ENCODE results near the gene RPRD1A. TPM values are rescaled to one million over a fixed set of nuclear protein-coding genes. Genes with fewer than 3 reads are reported as not detected.
"Not testable (repeated sequence)": the region's sequence is repeated elsewhere in the genome, so short reads cannot be mapped to it uniquely, and the experiment has no call there.

Gene RPRD1A
- total RNA-seq, 1 donor from 2014 or later = 35.0 TPM

GRCh38 chr18:36101943-36102342 lies 34.6 kb upstream of the RPRD1A start:
- Histone ChIP-seq H3K9ac (ENCODE audit: low read depth in 1 of 3, low read length in 3 of 3) (no peak overlapping the region), H3K27ac (ENCODE audit: low read depth, low read length) (no peak overlapping the region), H3K4me3 (ENCODE audit: low read length in 3 of 3) (peak overlapping the region in 1 of 3 donors; percentile 24), H3K4me1 (ENCODE audit: control insufficient read depth in 3 of 3, insufficient read depth in 3 of 3, low read length in 3 of 3) (no peaks in the 10 kb centered on the region), H3K27me3 (ENCODE audit: control insufficient read depth in 3 of 3, insufficient read depth in 3 of 3, low read length in 3 of 3) (peaks cover 0 to 3% (median 0%) of the 10 kb centered on the region in 3 donors), H3K36me3 (ENCODE audit: control insufficient read depth in 3 of 3, insufficient read depth in 3 of 3, low read length in 3 of 3) (no peaks in the 10 kb centered on the region), H3K9me3 (ENCODE audit: control insufficient read depth in 3 of 3, low read length in 3 of 3) (peaks cover 3 to 4% (median 3%) of the 10 kb centered on the region in 3 donors)

- Histone ChIP-seq H3K9ac (ENCODE audit: low read depth in 1 of 3, low read length in 3 of 3) (no peak overlapping the region), H3K36me3 (ENCODE audit: control insufficient read depth in 3 of 3, insufficient read depth in 3 of 3, low read length in 3 of 3) (no peaks in the 10 kb centered on the region), H3K27ac (ENCODE audit: low read depth, low read length) (no peak overlapping the region), H3K4me1 (ENCODE audit: control insufficient read depth in 3 of 3, insufficient read depth in 3 of 3, low read length in 3 of 3) (no peaks in the 10 kb centered on the region), H3K4me3 (ENCODE audit: low read length in 3 of 3) (no peak overlapping the region), H3K9me3 (ENCODE audit: control insufficient read depth in 3 of 3, low read length in 3 of 3) (peaks cover 3 to 4% (median 3%) of the 10 kb centered on the region in 3 donors), H3K27me3 (ENCODE audit: control insufficient read depth in 3 of 3, insufficient read depth in 3 of 3, low read length in 3 of 3) (peaks cover 0 to 3% (median 0%) of the 10 kb centered on the region in 3 donors)
Observed at GRCh38 chr18:36099311-36099710, 32.0 kb upstream of the RPRD1A start.

GRCh38 chr18:36096955-36097354 lies 29.6 kb upstream of the RPRD1A start:
- Histone ChIP-seq H3K9ac (ENCODE audit: low read depth in 1 of 3, low read length in 3 of 3) (no peak overlapping the region), H3K27me3 (ENCODE audit: control insufficient read depth in 3 of 3, insufficient read depth in 3 of 3, low read length in 3 of 3) (no peaks in the 10 kb centered on the region), H3K4me1 (ENCODE audit: control insufficient read depth in 3 of 3, insufficient read depth in 3 of 3, low read length in 3 of 3) (peaks cover 0 to 3% (median 0%) of the 10 kb centered on the region in 3 donors), H3K4me3 (ENCODE audit: low read length in 3 of 3) (no peak overlapping the region), H3K27ac (ENCODE audit: low read depth, low read length) (no peak overlapping the region), H3K36me3 (ENCODE audit: control insufficient read depth in 3 of 3, insufficient read depth in 3 of 3, low read length in 3 of 3) (no peaks in the 10 kb centered on the region), H3K9me3 (ENCODE audit: control insufficient read depth in 3 of 3, low read length in 3 of 3) (peaks cover 3% of the 10 kb centered on the region in 3 donors)

GRCh38 chr18:36095936-36096519 lies 28.7 kb upstream of the RPRD1A start:
- Histone ChIP-seq H3K9ac (ENCODE audit: low read depth in 1 of 3, low read length in 3 of 3) (no peak overlapping the region), H3K27ac (ENCODE audit: low read depth, low read length) (no peak overlapping the region), H3K36me3 (ENCODE audit: control insufficient read depth in 3 of 3, insufficient read depth in 3 of 3, low read length in 3 of 3) (no peaks in the 10 kb centered on the region), H3K4me1 (ENCODE audit: control insufficient read depth in 3 of 3, insufficient read depth in 3 of 3, low read length in 3 of 3) (peaks cover 0 to 3% (median 0%) of the 10 kb centered on the region in 3 donors), H3K9me3 (ENCODE audit: control insufficient read depth in 3 of 3, low read length in 3 of 3) (no peaks in the 10 kb centered on the region), H3K4me3 (ENCODE audit: low read length in 3 of 3) (no peak overlapping the region), H3K27me3 (ENCODE audit: control insufficient read depth in 3 of 3, insufficient read depth in 3 of 3, low read length in 3 of 3) (no peaks in the 10 kb centered on the region)

GRCh38 chr18:36094431-36094830 lies 27.1 kb upstream of the RPRD1A start:
- Histone ChIP-seq H3K4me1 (ENCODE audit: control insufficient read depth in 3 of 3, insufficient read depth in 3 of 3, low read length in 3 of 3) (peaks cover 0 to 3% (median 0%) of the 10 kb centered on the region in 3 donors), H3K27me3 (ENCODE audit: control insufficient read depth in 3 of 3, insufficient read depth in 3 of 3, low read length in 3 of 3) (no peaks in the 10 kb centered on the region), H3K36me3 (ENCODE audit: control insufficient read depth in 3 of 3, insufficient read depth in 3 of 3, low read length in 3 of 3) (no peaks in the 10 kb centered on the region), H3K27ac (ENCODE audit: low read depth, low read length) (no peak overlapping the region), H3K9ac (ENCODE audit: low read depth in 1 of 3, low read length in 3 of 3) (no peak overlapping the region), H3K9me3 (ENCODE audit: control insufficient read depth in 3 of 3, low read length in 3 of 3) (no peaks in the 10 kb centered on the region), H3K4me3 (ENCODE audit: low read length in 3 of 3) (no peak overlapping the region)

- H3K9ac ChIP-seq (ENCODE audit: low read depth in 1 of 3, low read length in 3 of 3); H3K9me3 ChIP-seq (ENCODE audit: control insufficient read depth in 3 of 3, low read length in 3 of 3); H3K36me3 ChIP-seq (ENCODE audit: control insufficient read depth in 3 of 3, insufficient read depth in 3 of 3, low read length in 3 of 3); H3K27me3 ChIP-seq (ENCODE audit: control insufficient read depth in 3 of 3, insufficient read depth in 3 of 3, low read length in 3 of 3); H3K4me1 ChIP-seq (ENCODE audit: control insufficient read depth in 3 of 3, insufficient read depth in 3 of 3, low read length in 3 of 3); H3K27ac ChIP-seq (ENCODE audit: low read depth, low read length); H3K4me3 ChIP-seq (ENCODE audit: low read length in 3 of 3): not testable (repeated sequence)
Observed at GRCh38 chr18:36092116-36092515, 24.8 kb upstream of the RPRD1A start.

- H3K4me3 ChIP-seq (ENCODE audit: low read length in 3 of 3) = no peak overlapping the region
- peaks cover 0 to 4% (median 0%) of the 10 kb centered on the region in 3 donors for H3K27me3 ChIP-seq (ENCODE audit: control insufficient read depth in 3 of 3, insufficient read depth in 3 of 3, low read length in 3 of 3)
- H3K27ac ChIP-seq (ENCODE audit: low read depth, low read length) = no peak overlapping the region
- no peaks in the 10 kb centered on the region for H3K36me3 ChIP-seq (ENCODE audit: control insufficient read depth in 3 of 3, insufficient read depth in 3 of 3, low read length in 3 of 3)
- no peak overlapping the region for H3K9ac ChIP-seq (ENCODE audit: low read depth in 1 of 3, low read length in 3 of 3)
- H3K4me1 ChIP-seq (ENCODE audit: control insufficient read depth in 3 of 3, insufficient read depth in 3 of 3, low read length in 3 of 3) = peaks cover 0 to 3% (median 0%) of the 10 kb centered on the region in 3 donors
- no peaks in the 10 kb centered on the region for H3K9me3 ChIP-seq (ENCODE audit: control insufficient read depth in 3 of 3, low read length in 3 of 3)
Observed at GRCh38 chr18:36089001-36089400, 21.6 kb upstream of the RPRD1A start.

GRCh38 chr18:36088256-36088655 lies 20.9 kb upstream of the RPRD1A start:
- peaks cover 0 to 3% (median 0%) of the 10 kb centered on the region in 3 donors for H3K4me1 ChIP-seq (ENCODE audit: control insufficient read depth in 3 of 3, insufficient read depth in 3 of 3, low read length in 3 of 3)
- H3K9ac ChIP-seq (ENCODE audit: low read depth in 1 of 3, low read length in 3 of 3) = no peak overlapping the region
- H3K27ac ChIP-seq (ENCODE audit: low read depth, low read length) = no peak overlapping the region
- no peaks in the 10 kb centered on the region for H3K36me3 ChIP-seq (ENCODE audit: control insufficient read depth in 3 of 3, insufficient read depth in 3 of 3, low read length in 3 of 3)
- H3K27me3 ChIP-seq (ENCODE audit: control insufficient read depth in 3 of 3, insufficient read depth in 3 of 3, low read length in 3 of 3) = peaks cover 0 to 4% (median 0%) of the 10 kb centered on the region in 3 donors
- no peaks in the 10 kb centered on the region for H3K9me3 ChIP-seq (ENCODE audit: control insufficient read depth in 3 of 3, low read length in 3 of 3)
- no peak overlapping the region for H3K4me3 ChIP-seq (ENCODE audit: low read length in 3 of 3)

GRCh38 chr18:36086186-36086585 lies 18.8 kb upstream of the RPRD1A start:
- H3K27ac ChIP-seq (ENCODE audit: low read depth, low read length) = no peak overlapping the region
- peaks cover 0 to 4% (median 0%) of the 10 kb centered on the region in 3 donors for H3K27me3 ChIP-seq (ENCODE audit: control insufficient read depth in 3 of 3, insufficient read depth in 3 of 3, low read length in 3 of 3)
- H3K4me3 ChIP-seq (ENCODE audit: low read length in 3 of 3) = no peak overlapping the region
- H3K9me3 ChIP-seq (ENCODE audit: control insufficient read depth in 3 of 3, low read length in 3 of 3) = no peaks in the 10 kb centered on the region
- no peaks in the 10 kb centered on the region for H3K36me3 ChIP-seq (ENCODE audit: control insufficient read depth in 3 of 3, insufficient read depth in 3 of 3, low read length in 3 of 3)
- H3K4me1 ChIP-seq (ENCODE audit: control insufficient read depth in 3 of 3, insufficient read depth in 3 of 3, low read length in 3 of 3) = no peaks in the 10 kb centered on the region
- no peak overlapping the region for H3K9ac ChIP-seq (ENCODE audit: low read depth in 1 of 3, low read length in 3 of 3)

- no peak overlapping the region for H3K9ac ChIP-seq (ENCODE audit: low read depth in 1 of 3, low read length in 3 of 3)
- no peaks in the 10 kb centered on the region for H3K4me1 ChIP-seq (ENCODE audit: control insufficient read depth in 3 of 3, insufficient read depth in 3 of 3, low read length in 3 of 3)
- no peak overlapping the region for H3K27ac ChIP-seq (ENCODE audit: low read depth, low read length)
- no peak overlapping the region for H3K4me3 ChIP-seq (ENCODE audit: low read length in 3 of 3)
- H3K36me3 ChIP-seq (ENCODE audit: control insufficient read depth in 3 of 3, insufficient read depth in 3 of 3, low read length in 3 of 3) = no peaks in the 10 kb centered on the region
- H3K9me3 ChIP-seq (ENCODE audit: control insufficient read depth in 3 of 3, low read length in 3 of 3) = no peaks in the 10 kb centered on the region
- H3K27me3 ChIP-seq (ENCODE audit: control insufficient read depth in 3 of 3, insufficient read depth in 3 of 3, low read length in 3 of 3) = peaks cover 0 to 4% (median 0%) of the 10 kb centered on the region in 3 donors
Observed at GRCh38 chr18:36085195-36085594, 17.8 kb upstream of the RPRD1A start.

All from skeletal muscle tissue (tissue), 4 donors.